HEK293T (cell line): ENCODE results near the gene ZNF385C.
A peak's percentile ranks its signal among the peaks of the same experiment; 100 is the strongest.

Experiments
- CTCF ChIA-PET: fragments of 350-600 bp; formaldehyde crosslinking; extraction: SDS; loops from one replicate; lab custom pipeline; 2021; ENCODE audit warnings: antibody characterized with exemption, inconsistent platforms; lab: Yijun Ruan, JAX
- POLR2A ChIA-PET: fragments of 350-600 bp; formaldehyde crosslinking; extraction: SDS; loops from one replicate; lab custom pipeline; 2020; ENCODE audit warnings: antibody characterized with exemption, inconsistent platforms; lab: Yijun Ruan, JAX
- DNase-seq: peaks from one replicate; pipeline ENCODE4 v3.0.0; 2012; ENCODE audit warnings: mixed read lengths; ENCODE audit errors: extremely low spot score
- ARNT ChIP-seq: fragments of 450-650 bp; IDR thresholded peaks from 2 replicates; pipeline ENCODE4 v1.6.1; 2017; ENCODE audit warnings: mild to moderate bottlenecking
- BHLHE40 ChIP-seq: fragments of 450-650 bp; IDR thresholded peaks from 2 replicates; pipeline ENCODE4 v1.6.1; 2016; ENCODE audit warnings: mild to moderate bottlenecking, moderate library complexity, borderline replicate concordance
- CTBP1 ChIP-seq: fragments of 450-650 bp; IDR thresholded peaks from 2 replicates; pipeline ENCODE4 v1.6.1; 2016; ENCODE audit warnings: borderline replicate concordance
- ELF4 ChIP-seq: fragments of 450-650 bp; IDR thresholded peaks from 2 replicates; pipeline ENCODE4 v1.6.1; 2017; ENCODE audit warnings: antibody characterized with exemption
- FOXA1 ChIP-seq: fragments of 450-650 bp; IDR thresholded peaks from 2 replicates; pipeline ENCODE4 v1.6.1; 2016; ENCODE audit warnings: mild to moderate bottlenecking
- FOXK2 ChIP-seq: fragments of 450-650 bp; IDR thresholded peaks from 2 replicates; pipeline ENCODE4 v1.6.1; 2016; ENCODE audit warnings: mild to moderate bottlenecking
- FOXM1 ChIP-seq: fragments of 450-650 bp; IDR thresholded peaks from 2 replicates; pipeline ENCODE4 v1.6.1; 2017; ENCODE audit warnings: mild to moderate bottlenecking, borderline replicate concordance
- HDGF ChIP-seq: fragments of 450-650 bp; IDR thresholded peaks from 2 replicates; pipeline ENCODE4 v1.6.1; 2017; ENCODE audit warnings: antibody characterized with exemption, borderline replicate concordance
- L3MBTL2 ChIP-seq: fragments of 450-650 bp; conservative IDR thresholded peaks from 2 replicates; pipeline ENCODE4 v1.6.1; 2016; ENCODE audit warnings: mild to moderate bottlenecking
- LEF1 ChIP-seq: fragments of 450-650 bp; IDR thresholded peaks from 2 replicates; pipeline ENCODE4 v1.6.1; 2017; ENCODE audit warnings: mild to moderate bottlenecking, borderline replicate concordance
- NFRKB ChIP-seq: fragments of 450-650 bp; IDR thresholded peaks from 2 replicates; pipeline ENCODE4 v1.6.1; 2016; ENCODE audit warnings: mild to moderate bottlenecking, moderate library complexity
- SP1 ChIP-seq: fragments of 450-650 bp; IDR thresholded peaks from 2 replicates; pipeline ENCODE4 v1.6.1; 2017
- SUZ12 ChIP-seq: fragments of 450-650 bp; IDR thresholded peaks from 2 replicates; pipeline ENCODE4 v1.6.1; 2016; ENCODE audit warnings: mild to moderate bottlenecking
- TARDBP ChIP-seq: fragments of 450-650 bp; IDR thresholded peaks from 2 replicates; pipeline ENCODE4 v1.6.1; 2016
- ZNF384 ChIP-seq: fragments of 450-650 bp; IDR thresholded peaks from 2 replicates; pipeline ENCODE4 v1.6.1; 2016
- TF ChIP-seq, protein P1 (sequence below): fragments of 450-650 bp; IDR thresholded peaks from 2 replicates; pipeline ENCODE4 v1.6.1; 2016

ZNF385C gene

DNA sequence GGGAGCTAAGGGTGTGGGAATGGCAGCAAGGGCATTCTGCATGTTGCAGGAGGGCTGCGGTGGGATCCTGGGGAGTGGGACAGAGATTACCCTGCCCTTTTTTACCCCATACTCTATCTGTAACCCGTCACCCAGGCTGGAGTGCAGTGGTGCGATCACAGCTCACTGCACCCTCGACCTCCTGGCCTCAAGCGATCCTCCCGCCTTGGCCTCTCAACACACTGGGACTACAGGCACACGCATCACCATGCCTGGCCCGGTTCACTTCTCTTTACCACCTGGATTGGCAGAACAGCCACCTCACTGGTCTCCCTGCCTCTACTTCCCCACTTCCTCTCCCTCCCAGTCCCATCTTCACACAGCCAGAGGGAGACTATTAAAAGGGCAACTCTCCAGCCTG, 9.5 kb downstream of the ZNF385C start:
- no peak for TF ChIP-seq NFRKB
- TF ChIP-seq FOXM1 = no peak
- no peak for TF ChIP-seq HDGF
- TF ChIP-seq CTBP1 = no peak
- TF ChIP-seq SUZ12 = no peak
- no peak for TF ChIP-seq FOXK2
- TF ChIP-seq, protein P1, sequence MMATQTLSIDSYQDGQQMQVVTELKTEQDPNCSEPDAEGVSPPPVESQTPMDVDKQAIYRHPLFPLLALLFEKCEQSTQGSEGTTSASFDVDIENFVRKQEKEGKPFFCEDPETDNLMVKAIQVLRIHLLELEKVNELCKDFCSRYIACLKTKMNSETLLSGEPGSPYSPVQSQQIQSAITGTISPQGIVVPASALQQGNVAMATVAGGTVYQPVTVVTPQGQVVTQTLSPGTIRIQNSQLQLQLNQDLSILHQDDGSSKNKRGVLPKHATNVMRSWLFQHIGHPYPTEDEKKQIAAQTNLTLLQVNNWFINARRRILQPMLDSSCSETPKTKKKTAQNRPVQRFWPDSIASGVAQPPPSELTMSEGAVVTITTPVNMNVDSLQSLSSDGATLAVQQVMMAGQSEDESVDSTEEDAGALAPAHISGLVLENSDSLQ = no peak
- TF ChIP-seq BHLHE40 = no peak
- TF ChIP-seq ARNT = no peak
- no peak for TF ChIP-seq FOXA1
- no peak for TF ChIP-seq LEF1
- no peak for TF ChIP-seq ZNF384
- TF ChIP-seq TARDBP = no peak
- TF ChIP-seq ELF4 = no peak
- TF ChIP-seq L3MBTL2 = no peak
- ChIA-PET POLR2A (no interaction called here), CTCF (interaction anchor here (1.5 kb wide), 1 partner anchor 13 kb away, joined by 5 read pairs; no protein-coding TSS in a partner anchor)
- DNase-seq = no peak

DNA sequence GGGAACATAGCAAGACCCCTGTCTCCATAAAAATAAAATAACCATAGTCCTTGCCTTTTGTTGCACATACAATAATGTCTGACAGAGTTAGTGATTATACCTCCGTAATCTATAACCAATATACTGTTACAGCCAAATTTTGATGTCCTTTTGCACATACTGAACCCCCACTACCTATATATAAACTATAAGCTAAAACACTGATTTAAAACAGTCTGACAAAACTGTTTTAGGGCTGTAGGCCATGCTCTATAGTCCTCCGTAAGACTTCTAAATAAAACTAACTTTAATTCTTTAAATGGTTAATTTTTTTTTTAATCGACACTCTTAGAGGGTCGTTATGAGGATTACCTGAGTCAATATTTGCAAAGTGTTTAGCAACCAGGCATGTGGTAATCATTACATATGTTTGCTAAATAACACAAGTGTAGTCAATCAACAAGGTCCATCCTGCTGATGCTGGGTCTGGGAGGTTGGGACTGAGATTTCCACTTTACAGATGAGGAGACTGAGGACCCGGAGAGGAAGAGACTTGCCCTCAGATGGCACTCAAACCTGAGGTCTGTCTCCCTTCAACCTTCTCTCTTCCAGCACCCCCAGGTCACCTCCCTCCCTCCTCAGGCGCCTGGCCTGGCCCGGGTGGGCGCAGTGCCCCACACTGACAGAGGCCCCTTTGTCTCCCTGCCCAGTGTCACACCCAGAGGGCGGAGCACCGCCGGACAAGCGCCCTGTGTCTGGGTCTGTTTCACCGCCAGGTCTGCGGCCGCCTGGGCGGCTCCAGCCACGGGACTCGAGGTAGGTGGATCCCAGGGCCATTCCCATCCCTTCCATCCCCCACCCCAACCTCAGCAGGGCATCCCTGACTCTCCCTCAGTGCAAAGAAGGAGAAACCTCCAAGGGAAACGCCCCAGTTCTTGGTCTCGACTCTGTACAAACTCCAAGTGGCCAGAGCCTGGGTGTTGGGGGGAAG, 10.3 kb downstream of the ZNF385C start:
- TF ChIP-seq HDGF = no peak
- TF ChIP-seq FOXK2 = no peak
- no peak for TF ChIP-seq ZNF384
- no peak for TF ChIP-seq TARDBP
- TF ChIP-seq ARNT = no peak
- TF ChIP-seq L3MBTL2 = no peak
- TF ChIP-seq LEF1 = no peak
- TF ChIP-seq, protein P1 = no peak
- no peak for TF ChIP-seq FOXM1
- no peak for TF ChIP-seq SUZ12
- TF ChIP-seq BHLHE40 = no peak
- TF ChIP-seq NFRKB = no peak
- TF ChIP-seq FOXA1 = no peak
- no peak for TF ChIP-seq CTBP1
- TF ChIP-seq SP1 = no peak
- no peak for TF ChIP-seq ELF4
- no peak for DNase-seq
- POLR2A ChIA-PET = interaction anchor here (0.6 kb wide), 1 partner anchor 423 kb away, joined by 3 read pairs; no protein-coding TSS in a partner anchor

DNA sequence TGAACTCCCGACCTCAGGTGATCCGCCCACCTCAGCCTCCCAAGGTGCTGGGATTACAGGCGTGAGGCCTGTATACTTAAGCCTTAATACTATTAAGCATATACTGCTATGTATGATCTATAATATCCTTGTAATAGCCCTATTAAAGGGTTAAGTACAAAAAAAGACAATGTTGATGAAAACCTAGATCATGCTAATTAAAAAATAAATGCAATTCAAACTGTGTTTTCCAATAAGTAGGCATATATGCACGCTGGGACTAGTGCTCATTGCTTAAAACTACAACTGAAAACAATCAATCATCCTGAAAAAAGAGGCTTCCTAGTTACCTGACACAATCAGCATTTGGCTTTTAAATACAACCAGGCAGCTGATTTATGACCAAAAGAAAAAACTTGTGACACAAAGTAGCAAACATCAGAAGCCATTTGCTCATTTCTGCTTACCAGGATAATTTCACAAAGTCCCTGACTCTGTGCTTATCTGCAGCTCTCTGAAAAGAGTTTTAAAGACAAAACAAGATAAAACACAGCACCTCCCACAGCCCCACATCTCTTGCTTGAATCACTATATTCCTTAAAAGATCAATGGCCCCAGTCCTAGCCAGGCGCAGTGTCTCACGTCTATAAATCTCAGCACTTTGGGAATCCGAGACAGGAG, 11.1 kb downstream of the ZNF385C start:
- DNase-seq = no peak
- TF ChIP-seq NFRKB (no peak), CTBP1 (no peak), FOXK2 (no peak), HDGF (no peak), SUZ12 (no peak)
- TF ChIP-seq, protein P1 = peak; percentile 87
- POLR2A ChIA-PET = interaction anchor here (0.6 to 1.2 kb wide), 2 partner anchors 11 to 423 kb away, joined by 3 read pairs; partner anchors contain the start of gene ZNF385C
- CTCF ChIA-PET = interaction anchor here (0.6 to 1.4 kb wide), 4 partner anchors 14 to 67 kb away, joined by 3 to 4 read pairs (median 4); partner anchors contain the start of gene NKIRAS2

More for the DNA sequence above, 10.3 kb downstream of the ZNF385C start:
- CTCF ChIA-PET = interaction anchor here (0.6 to 1.5 kb wide), 5 partner anchors 13 to 68 kb away, joined by 3 to 5 read pairs (median 4); partner anchors contain the start of gene NKIRAS2

DNA sequence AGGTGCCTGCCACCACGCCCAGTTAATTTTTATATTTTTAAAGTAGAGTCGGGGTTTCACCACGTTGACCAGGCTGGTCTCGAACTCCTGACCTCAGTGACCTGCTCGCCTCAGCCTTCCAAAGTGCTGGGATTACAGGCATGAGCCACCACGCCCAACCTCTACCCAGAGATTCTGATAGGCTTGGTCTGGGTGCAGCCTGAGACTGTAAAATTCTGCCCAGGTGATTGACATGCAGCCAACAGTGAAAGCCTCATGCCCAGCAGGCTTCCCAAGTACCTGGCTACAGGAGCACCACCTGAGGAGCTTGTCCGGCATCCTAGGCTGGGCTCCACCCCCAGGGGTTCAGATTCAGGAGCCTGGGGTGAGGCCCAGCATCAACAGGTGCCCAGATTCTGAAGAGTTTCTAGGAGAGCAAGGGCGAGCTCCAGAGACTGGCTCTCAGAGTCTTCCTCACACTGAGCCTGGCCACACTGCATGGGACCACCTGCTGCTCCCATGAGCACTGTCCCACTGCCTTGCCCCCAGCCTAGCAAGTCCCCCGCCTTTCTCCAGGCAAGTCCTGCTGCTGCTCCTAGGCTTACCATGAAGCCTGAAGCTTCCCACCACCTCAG, 16.6 kb downstream of the ZNF385C start:
- DNase-seq = no peak
- TF ChIP-seq, protein P1 = peak; percentile 34; the same call in 1 of the 2 replicates
- TF ChIP-seq NFRKB (no peak), FOXK2 (no peak)
- CTCF ChIA-PET = no interaction called here
- POLR2A ChIA-PET = no interaction called here

DNA sequence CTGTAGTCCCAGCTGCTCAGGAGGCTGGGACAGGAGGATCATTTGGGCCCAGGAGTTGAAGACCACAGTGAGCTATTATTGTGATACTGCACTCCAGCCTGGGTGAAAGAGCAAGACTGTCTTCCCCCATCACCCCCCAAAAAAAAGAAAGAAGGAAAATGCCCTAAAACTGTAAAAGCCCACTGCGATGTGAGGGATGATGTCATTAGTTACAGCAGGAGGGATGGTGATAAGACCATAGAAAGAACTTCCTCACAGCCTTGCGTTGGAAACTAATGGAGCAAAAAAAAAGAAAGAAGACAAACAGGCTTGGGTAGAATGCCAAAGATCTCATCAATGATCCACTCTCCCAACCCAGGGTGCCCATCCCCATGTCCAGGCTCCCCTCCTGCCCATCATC, 18.7 kb downstream of the ZNF385C start:
- DNase-seq = no peak
- TF ChIP-seq BHLHE40 (no peak), FOXK2 (no peak), TARDBP (no peak), ELF4 (no peak), HDGF (no peak), SP1 (no peak), ARNT (no peak), FOXM1 (no peak), NFRKB (no peak), LEF1 (no peak), CTBP1 (no peak), FOXA1 (no peak), ZNF384 (no peak), SUZ12 (no peak), L3MBTL2 (no peak)
- TF ChIP-seq, protein P1 = no peak
- CTCF ChIA-PET = interaction anchor here (0.9 to 1.4 kb wide), 2 partner anchors 8 to 54 kb away, joined by 4 read pairs; no protein-coding TSS in a partner anchor
- POLR2A ChIA-PET = interaction anchor here (0.7 to 1.0 kb wide), 3 partner anchors 22 to 140 kb away, joined by 3 read pairs; partner anchors contain the start of gene NKIRAS2
